ENCODE results near the gene RER1.

DNA sequence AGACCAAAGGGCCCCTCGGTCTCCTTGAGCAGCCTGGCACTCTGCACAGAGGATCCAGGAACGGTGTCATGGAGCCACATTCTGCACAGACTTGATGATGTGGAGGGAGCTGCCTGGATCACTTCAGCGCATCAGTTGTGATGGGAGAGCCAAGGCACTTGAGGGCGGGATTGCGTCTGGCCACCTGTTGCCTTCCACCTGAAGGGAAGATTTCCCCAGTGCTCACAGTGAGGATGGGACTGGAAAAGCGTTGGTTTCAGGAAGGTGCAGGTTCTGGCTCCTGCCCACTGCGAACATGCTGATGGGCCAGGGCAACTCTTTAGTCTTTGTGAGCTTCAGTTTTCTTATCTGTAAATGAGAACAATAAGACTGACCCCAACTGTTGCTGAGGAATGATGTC, 2.6 kb downstream of the RER1 start:
- TF ChIP-seq, protein P1, sequence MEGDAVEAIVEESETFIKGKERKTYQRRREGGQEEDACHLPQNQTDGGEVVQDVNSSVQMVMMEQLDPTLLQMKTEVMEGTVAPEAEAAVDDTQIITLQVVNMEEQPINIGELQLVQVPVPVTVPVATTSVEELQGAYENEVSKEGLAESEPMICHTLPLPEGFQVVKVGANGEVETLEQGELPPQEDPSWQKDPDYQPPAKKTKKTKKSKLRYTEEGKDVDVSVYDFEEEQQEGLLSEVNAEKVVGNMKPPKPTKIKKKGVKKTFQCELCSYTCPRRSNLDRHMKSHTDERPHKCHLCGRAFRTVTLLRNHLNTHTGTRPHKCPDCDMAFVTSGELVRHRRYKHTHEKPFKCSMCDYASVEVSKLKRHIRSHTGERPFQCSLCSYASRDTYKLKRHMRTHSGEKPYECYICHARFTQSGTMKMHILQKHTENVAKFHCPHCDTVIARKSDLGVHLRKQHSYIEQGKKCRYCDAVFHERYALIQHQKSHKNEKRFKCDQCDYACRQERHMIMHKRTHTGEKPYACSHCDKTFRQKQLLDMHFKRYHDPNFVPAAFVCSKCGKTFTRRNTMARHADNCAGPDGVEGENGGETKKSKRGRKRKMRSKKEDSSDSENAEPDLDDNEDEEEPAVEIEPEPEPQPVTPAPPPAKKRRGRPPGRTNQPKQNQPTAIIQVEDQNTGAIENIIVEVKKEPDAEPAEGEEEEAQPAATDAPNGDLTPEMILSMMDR (IDR thresholded peaks at IDR 0.05; ENCODE audit: borderline replicate concordance, extremely low read depth, low read length, poor library complexity, severe bottlenecking) = no peak
- no peak for TF ChIP-seq EZH2 (IDR thresholded peaks at IDR 0.05; ENCODE audit: borderline replicate concordance, low read depth, low read length, severe bottlenecking)
